IPS DF 6.9 (cell line): ENCODE results near the gene NFATC2.

ENCODE experiments used
- DNase-seq: peaks from one replicate; pipeline ENCODE4 v3.0.0-alpha.2; 2013; ENCODE audit warnings: low read depth, low spot score
- H3K27ac ChIP-seq: one replicate; pipeline ENCODE4 v1.5.1; 2013; ENCODE audit warnings: low read length, control low read depth
- H3K27me3 ChIP-seq: 2 replicates; pipeline ENCODE4 v1.6.1; 2013; ENCODE audit warnings: mild to moderate bottlenecking, low read length; ENCODE audit not compliant: control insufficient read depth, insufficient read depth
- H3K36me3 ChIP-seq: 2 replicates; pipeline ENCODE4 v1.6.1; 2013; ENCODE audit warnings: low read length; ENCODE audit not compliant: control insufficient read depth, insufficient read depth
- H3K4me1 ChIP-seq: 2 replicates; pipeline ENCODE4 v1.6.1; 2013; ENCODE audit warnings: low read length; ENCODE audit not compliant: control insufficient read depth, insufficient read depth
- H3K4me3 ChIP-seq: 2 replicates; pipeline ENCODE4 v1.5.1; 2013; ENCODE audit warnings: mild to moderate bottlenecking, low read length
- H3K9me3 ChIP-seq: 2 replicates; pipeline ENCODE4 v1.6.1; 2013; ENCODE audit warnings: low read length, inconsistent platforms; ENCODE audit not compliant: control insufficient read depth, insufficient read depth
- WGBS: extraction: QIAGEN DNeasy Blood & Tissue Kit; methylation state at CpG from one replicate; pipeline ENCODE4 v1.1.7; 2013; ENCODE audit warnings: mixed read lengths, missing lambda C conversion rate; ENCODE audit not compliant: insufficient read length, insufficient coverage; 5-methylcytosine and 5-hydroxymethylcytosine counted together

Gene NFATC2

GRCh38 chr20:51542571-51543421, at the start of gene NFATC2:
Gene NFATC2 (minus strand): TSS chr20:51542719. CDS start chr20:51542499, 220 bp downstream.
- WGBS, result no CpG with 5 or more reads among the region's 67 CpGs
- H3K4me1 ChIP-seq, result peaks cover 6% of the 10 kb centered on the region; the same call in 1 of the 2 replicates
- no peak within 1 kb of the TSS for H3K27ac ChIP-seq
- DNase-seq, result no peak
- H3K4me3 ChIP-seq, result peak within 1 kb of the TSS; percentile 34; the same call in 1 of the 2 replicates
- no peaks in the 10 kb centered on the region for H3K9me3 ChIP-seq
- peaks cover 16% of the 10 kb centered on the region for H3K27me3 ChIP-seq
- no peaks in the 10 kb centered on the region for H3K36me3 ChIP-seq

DNA sequence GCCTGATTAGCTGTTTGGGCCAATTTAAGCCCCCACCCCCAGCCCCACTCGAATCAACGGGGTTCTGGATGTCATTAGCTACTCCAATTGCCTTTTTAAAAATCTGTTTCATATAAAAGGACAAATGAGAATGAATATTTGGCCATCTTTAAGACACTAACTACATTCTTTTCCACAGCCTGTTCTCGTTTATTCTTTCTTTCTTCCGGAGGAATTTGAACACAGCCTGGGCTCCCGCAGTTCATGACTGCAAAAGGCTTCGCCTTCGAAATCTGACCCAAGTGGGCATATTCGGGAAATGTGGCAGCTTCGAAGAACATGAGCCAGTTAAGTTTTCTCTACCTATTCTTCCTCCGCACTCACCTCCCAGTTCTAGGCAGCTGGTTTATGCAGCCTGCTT, 49.4 kb upstream of the NFATC2 start:
- Histone ChIP-seq H3K27ac (no peak overlapping the region), H3K4me1 (no peaks in the 10 kb centered on the region), H3K36me3 (no peaks in the 10 kb centered on the region), H3K9me3 (no peaks in the 10 kb centered on the region), H3K27me3 (no peaks in the 10 kb centered on the region), H3K4me3 (no peak overlapping the region)
- DNase-seq, result no peak
- WGBS, result no CpG with 5 or more reads among the region's 10 CpGs

- WGBS, result no CpG with 5 or more reads among the region's 3 CpGs
- Histone ChIP-seq H3K27me3 (no peaks in the 10 kb centered on the region), H3K36me3 (no peaks in the 10 kb centered on the region), H3K9me3 (no peaks in the 10 kb centered on the region), H3K27ac (no peak overlapping the region), H3K4me3 (no peak overlapping the region), H3K4me1 (no peaks in the 10 kb centered on the region)
- no peak for DNase-seq
Observed at GRCh38 chr20:51588762-51589161, 46.2 kb upstream of the NFATC2 start.

GRCh38 chr20:51587145-51587544, 44.6 kb upstream of the NFATC2 start:
- Histone ChIP-seq H3K27ac (no peak overlapping the region), H3K9me3 (no peaks in the 10 kb centered on the region), H3K4me3 (no peak overlapping the region), H3K27me3 (no peaks in the 10 kb centered on the region), H3K4me1 (no peaks in the 10 kb centered on the region), H3K36me3 (no peaks in the 10 kb centered on the region)
- no CpG with 5 or more reads among the region's 4 CpGs for WGBS
- no peak for DNase-seq

GRCh38 chr20:51586005-51586440, 43.5 kb upstream of the NFATC2 start:
- Histone ChIP-seq H3K4me1 (no peaks in the 10 kb centered on the region), H3K4me3 (no peak overlapping the region), H3K27me3 (no peaks in the 10 kb centered on the region), H3K36me3 (no peaks in the 10 kb centered on the region), H3K27ac (no peak overlapping the region), H3K9me3 (no peaks in the 10 kb centered on the region)
- no CpG with 5 or more reads among the region's 4 CpGs for WGBS
- no peak for DNase-seq

DNA sequence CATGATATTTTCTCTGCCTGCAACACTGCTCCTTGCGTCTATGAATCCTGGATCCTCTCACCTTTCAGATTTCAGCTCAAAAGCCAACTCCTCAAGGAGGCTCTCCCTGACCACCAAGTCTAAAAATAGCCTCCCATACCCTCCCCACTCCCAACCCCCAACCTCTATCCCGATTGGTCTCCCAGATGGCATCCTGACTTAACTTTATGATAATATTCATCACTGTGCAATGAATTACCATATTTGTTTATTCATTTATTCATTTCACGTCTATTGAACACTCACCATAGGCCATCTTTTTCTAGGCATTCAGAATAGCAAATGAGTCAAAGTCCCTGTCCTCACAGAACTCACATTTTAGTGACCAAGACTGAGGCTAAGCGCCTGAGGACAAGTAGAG, 42.6 kb upstream of the NFATC2 start:
- Histone ChIP-seq H3K27ac (no peak overlapping the region), H3K9me3 (no peaks in the 10 kb centered on the region), H3K4me1 (no peaks in the 10 kb centered on the region), H3K36me3 (no peaks in the 10 kb centered on the region), H3K27me3 (no peaks in the 10 kb centered on the region), H3K4me3 (no peak overlapping the region)
- WGBS, result no CpG with 5 or more reads among the region's 4 CpGs
- DNase-seq, result no peak

DNA sequence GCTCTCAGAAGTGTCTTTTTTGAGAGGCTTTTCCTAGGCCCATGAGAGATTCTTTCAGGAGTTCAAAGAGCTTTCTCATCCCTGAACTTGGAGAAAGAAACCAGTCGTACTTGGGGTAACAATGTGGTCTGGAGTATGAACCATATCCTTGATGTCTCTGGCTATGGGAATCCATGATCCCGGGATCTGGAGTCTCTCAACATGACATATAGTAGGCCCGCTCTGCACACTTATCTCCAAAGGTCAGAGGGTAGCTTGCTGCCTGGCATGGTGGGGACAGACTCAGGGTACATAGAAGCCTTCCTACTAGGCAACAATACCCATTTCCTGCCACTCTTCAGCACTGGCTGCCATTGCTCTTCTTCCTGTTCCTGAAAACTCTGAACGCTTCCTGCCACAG, 42.2 kb upstream of the NFATC2 start:
- no CpG with 5 or more reads among the region's 4 CpGs for WGBS
- Histone ChIP-seq H3K4me3 (no peak overlapping the region), H3K36me3 (no peaks in the 10 kb centered on the region), H3K27ac (no peak overlapping the region), H3K4me1 (no peaks in the 10 kb centered on the region), H3K27me3 (no peaks in the 10 kb centered on the region), H3K9me3 (no peaks in the 10 kb centered on the region)
- no peak for DNase-seq

- no peaks in the 10 kb centered on the region for H3K36me3 ChIP-seq
- DNase-seq, result no peak
- WGBS, result no CpG with 5 or more reads among the region's 8 CpGs
- no peak overlapping the region for H3K4me3 ChIP-seq
- no peaks in the 10 kb centered on the region for H3K9me3 ChIP-seq
- H3K4me1 ChIP-seq, result no peaks in the 10 kb centered on the region
- H3K27me3 ChIP-seq, result no peaks in the 10 kb centered on the region
- H3K27ac ChIP-seq, result no peak overlapping the region
Observed at GRCh38 chr20:51584116-51584515, 41.6 kb upstream of the NFATC2 start.

DNA sequence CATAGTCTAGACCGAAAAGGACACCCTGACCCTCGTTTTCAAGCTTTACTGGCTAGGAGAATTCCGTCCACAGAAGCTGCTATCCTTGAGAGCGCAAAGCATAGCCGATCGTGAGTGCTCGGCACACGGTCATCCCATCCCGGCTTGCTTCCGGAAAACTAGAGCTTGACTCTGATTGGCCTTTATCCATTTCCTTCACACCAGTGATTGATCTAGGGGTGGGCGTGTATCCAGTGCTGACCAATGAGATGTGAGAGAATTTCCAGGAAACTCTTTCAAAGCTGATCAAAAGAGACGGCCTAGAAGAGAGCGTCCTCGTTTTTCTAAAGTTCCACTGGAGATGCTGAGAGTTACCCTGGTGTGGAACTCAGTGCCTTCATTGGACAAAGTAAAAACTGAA, 41.0 kb upstream of the NFATC2 start:
- no peaks in the 10 kb centered on the region for H3K9me3 ChIP-seq
- H3K27me3 ChIP-seq, result no peaks in the 10 kb centered on the region
- H3K27ac ChIP-seq, result no peak overlapping the region
- WGBS, result no CpG with 5 or more reads among the region's 14 CpGs
- H3K36me3 ChIP-seq, result no peaks in the 10 kb centered on the region
- DNase-seq, result no peak
- no peaks in the 10 kb centered on the region for H3K4me1 ChIP-seq
- H3K4me3 ChIP-seq, result no peak overlapping the region

DNA sequence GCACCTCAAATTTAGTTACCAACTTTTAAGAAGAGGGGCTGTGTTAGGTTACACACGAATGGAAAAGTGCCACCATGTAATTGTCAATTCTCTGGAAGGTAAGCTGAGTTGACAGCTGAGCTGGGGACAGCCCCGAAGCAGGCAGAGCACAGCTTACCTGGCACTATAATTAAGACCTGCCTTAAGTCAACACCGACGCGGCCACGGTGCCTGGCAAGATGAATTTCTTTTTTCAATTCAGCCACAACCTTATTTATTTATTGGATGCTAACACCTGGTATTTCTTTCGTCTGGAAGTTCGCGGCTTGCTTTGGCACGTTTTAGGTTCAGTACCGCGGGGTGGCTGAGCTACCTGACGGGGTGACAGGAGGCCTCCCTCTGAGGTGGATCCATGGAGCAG, 40.6 kb upstream of the NFATC2 start:
- Histone ChIP-seq H3K27me3 (no peaks in the 10 kb centered on the region), H3K4me3 (no peak overlapping the region), H3K4me1 (no peaks in the 10 kb centered on the region), H3K27ac (no peak overlapping the region), H3K9me3 (no peaks in the 10 kb centered on the region), H3K36me3 (no peaks in the 10 kb centered on the region)
- no peak for DNase-seq
- WGBS, result no CpG with 5 or more reads among the region's 13 CpGs

DNA sequence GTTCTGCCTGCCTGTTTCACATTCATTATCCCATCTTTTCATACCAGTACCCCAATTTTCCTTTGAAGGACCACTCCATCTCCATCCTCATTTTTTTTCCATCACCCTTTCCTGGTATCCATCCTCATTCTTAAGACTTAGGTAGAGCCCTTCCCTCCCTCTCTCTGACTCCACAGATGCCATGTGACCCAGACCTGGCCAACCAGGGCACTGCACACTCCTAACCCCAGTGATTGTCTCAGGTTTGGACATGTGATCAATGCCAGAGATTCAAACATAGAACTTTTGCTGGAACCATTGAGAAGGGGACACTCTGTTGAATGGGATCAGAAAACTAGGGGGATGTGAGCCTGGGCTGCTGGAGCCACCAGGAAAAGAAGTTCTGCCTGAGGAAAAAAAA, 39.1 kb upstream of the NFATC2 start:
- H3K27ac ChIP-seq, result no peak overlapping the region
- H3K4me3 ChIP-seq, result no peak overlapping the region
- no peaks in the 10 kb centered on the region for H3K9me3 ChIP-seq
- H3K27me3 ChIP-seq, result no peaks in the 10 kb centered on the region
- H3K4me1 ChIP-seq, result no peaks in the 10 kb centered on the region
- no peak for DNase-seq
- no peaks in the 10 kb centered on the region for H3K36me3 ChIP-seq
